ENCODE data around the gene KICS2.
"Not testable (repeated sequence)": the region's sequence is repeated elsewhere in the genome, so short reads cannot be mapped to it uniquely, and the experiment has no call there.

KICS2 gene

GRCh38 chr12:64212119-64212746 lies 9.9 kb downstream of the KICS2 start:
- DNase-seq = no peak

DNA sequence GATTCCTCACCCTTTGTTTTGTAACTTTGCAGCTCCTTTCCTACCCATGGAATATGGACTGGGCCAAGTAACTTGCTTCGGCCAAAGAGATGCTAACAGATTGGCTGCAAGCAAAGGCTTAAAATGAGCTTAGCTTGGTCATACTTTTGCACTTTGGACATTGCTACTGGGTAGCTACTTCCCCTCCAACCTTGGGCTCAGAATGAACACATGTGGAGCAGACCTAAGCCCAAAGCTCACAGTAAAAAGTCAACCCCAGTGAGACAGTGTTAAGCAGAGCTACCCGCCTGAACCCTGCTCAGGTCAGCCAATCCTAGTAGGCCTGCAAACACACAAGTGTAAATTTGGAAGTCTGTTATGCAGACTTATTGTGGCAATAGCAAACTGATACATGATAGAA lies 14.6 kb downstream of the KICS2 start:
- DNase-seq = no peak

- DNase-seq = no peak
These were observed 16.6 kb downstream of the KICS2 start for GRCh38 chr12:64205542-64205941.

GRCh38 chr12:64203775-64204174 lies 18.3 kb downstream of the KICS2 start:
- no peak for DNase-seq

DNA sequence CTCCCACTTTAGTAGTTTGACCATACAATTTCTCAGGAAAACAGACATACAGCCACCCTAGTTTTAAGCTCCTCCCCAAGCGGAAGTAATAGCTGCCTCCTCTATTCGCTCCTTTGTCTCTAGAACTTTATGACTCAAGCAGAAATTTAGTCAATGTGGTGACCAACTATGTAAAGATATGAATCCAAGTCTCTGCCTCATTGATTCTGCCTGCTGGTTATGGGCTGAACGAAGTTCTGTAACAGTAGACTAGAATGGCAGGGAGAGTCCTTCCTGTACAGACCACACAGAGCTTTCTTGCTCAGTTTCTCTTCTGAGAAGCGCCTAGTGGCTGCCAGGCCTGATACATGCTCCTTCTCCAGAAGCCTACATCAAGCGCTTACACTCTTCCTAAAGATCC lies 19.1 kb downstream of the KICS2 start:
- DNase-seq = no peak

GRCh38 chr12:64195841-64196240 lies 26.3 kb downstream of the KICS2 start:
- not testable (repeated sequence) for DNase-seq

- DNase-seq = no peak
These were observed 27.6 kb downstream of the KICS2 start for GRCh38 chr12:64194333-64195149.

- no peak for DNase-seq
These were observed 28.2 kb downstream of the KICS2 start for GRCh38 chr12:64193931-64194330.

GRCh38 chr12:64192644-64193444 lies 29.3 kb downstream of the KICS2 start:
- no peak for DNase-seq

DNA sequence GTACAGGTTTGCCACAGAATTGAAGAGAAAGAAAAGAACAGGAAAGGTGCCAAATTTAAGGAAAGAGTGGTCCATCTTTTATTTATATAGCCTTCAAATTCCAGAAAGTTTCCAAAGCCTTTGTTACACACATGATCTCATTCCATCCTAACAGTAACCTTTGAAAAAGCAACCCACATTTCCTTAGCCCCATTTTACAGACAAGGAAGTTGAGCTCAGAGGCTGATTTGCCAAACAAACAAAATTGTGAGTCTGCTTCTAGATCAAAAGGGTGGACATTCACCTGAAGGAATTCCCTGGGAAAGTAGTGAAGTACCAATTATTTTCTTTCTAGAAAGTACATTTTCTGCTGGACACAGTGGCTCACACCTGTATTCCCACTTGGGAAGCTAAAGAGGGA lies 32.0 kb downstream of the KICS2 start:
- no peak for DNase-seq

GRCh38 chr12:64189530-64189929 lies 32.6 kb downstream of the KICS2 start:
- no peak for DNase-seq

- no peak for DNase-seq
These were observed 34.3 kb downstream of the KICS2 start for GRCh38 chr12:64187794-64188193.

GRCh38 chr12:64187370-64187769 lies 34.7 kb downstream of the KICS2 start:
- no peak for DNase-seq

DNA sequence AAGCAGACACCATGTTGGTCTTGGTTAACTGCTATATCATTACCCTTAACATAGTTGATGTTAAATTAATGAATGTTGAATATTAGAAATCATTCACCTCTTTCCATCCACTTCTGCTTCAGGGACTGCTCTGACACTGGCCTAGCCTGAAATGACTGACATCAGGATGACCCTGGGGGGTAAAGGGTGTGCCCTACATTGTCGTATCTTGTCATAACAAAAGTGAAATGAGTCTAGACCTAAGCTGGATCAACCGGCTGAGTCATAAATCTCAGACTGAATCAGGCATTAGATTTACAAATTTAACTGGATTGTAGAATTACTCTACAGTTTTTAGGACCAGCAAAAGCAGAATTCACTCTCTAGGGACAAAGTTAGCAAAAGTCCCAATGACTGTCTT lies 35.3 kb downstream of the KICS2 start:
- no peak for DNase-seq

- DNase-seq = no peak
These were observed 37.9 kb downstream of the KICS2 start for GRCh38 chr12:64184216-64184615.

DNA sequence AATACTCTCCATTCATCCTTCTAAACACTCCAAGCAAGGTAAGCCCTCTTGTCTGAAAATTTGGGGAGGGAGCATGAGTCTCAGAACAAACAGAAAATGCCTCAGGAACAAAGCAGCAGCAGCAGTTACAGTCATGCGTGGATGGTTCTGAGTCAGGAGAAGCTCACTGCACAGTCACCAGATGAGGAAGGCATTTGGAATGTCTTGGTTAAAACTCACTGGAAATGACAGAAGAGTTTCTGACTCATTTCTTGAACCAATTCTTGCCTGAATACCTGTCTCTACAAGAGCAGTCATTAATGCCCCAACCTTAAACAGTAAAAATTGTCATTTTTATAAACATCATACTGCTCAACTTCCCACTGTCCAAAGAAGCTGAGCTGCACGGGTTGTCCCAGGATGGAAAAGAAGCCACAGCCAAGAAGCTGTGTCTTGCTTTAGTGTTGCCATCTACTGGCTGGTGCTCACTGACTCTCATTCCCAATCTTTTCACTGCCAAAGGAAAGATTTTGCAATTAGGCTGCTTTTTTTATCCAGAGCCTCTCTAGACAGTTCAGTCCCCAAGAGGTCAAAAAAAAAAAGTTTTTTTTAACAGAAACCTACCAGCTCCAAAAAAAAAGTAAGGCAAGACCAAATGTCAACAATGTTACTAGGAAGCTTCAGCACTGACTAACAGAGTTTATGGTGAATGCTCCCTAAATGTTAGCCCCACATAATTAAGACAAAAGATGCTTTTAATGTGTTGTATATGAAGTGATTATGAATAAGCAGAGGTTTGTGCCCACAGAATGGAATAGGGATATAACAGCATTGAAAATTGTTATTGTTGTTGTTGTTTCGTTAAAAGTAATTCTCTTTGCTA lies 40.4 kb downstream of the KICS2 start:
- DNase-seq = no peak

GRCh38 chr12:64180951-64181350 lies 41.1 kb downstream of the KICS2 start:
- DNase-seq = no peak

DNA sequence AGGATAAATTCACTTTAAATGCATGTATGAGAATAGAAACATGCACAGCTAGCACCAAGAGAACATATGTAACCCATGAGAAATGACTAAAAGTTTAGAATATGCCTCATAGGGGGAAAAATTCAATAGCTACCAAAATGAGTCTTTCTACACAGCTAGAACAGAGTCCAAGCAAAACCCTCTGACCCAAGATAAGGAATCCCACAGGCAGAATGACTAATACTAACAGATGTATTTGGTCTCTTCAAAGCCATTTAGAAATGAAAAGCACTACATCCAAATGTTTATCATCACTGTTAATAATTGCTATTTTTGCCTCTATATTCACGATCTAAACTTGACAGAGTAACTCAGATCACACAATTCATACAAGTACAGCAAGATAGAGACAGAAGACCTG lies 44.0 kb downstream of the KICS2 start:
- DNase-seq = no peak

DNA sequence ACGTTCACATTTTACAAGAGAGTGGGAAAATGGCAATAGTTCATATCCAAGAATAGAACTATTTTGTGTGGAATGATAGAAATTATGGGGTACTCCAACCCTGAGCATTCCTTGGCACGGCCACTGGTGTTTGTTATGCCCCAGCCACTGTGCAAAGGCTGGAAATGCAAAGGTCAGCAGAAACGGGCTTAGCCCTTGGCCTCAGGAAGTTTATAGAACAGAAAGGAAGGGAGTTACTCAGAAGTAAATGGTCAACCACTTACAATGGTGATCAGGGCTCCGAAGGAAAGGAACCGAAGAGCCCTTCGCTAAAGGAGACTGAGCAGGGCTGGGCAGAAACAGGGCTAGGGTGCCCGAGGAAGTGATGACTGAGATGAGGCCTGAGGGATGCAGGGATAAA lies 45.1 kb downstream of the KICS2 start:
- no peak for DNase-seq

DNA sequence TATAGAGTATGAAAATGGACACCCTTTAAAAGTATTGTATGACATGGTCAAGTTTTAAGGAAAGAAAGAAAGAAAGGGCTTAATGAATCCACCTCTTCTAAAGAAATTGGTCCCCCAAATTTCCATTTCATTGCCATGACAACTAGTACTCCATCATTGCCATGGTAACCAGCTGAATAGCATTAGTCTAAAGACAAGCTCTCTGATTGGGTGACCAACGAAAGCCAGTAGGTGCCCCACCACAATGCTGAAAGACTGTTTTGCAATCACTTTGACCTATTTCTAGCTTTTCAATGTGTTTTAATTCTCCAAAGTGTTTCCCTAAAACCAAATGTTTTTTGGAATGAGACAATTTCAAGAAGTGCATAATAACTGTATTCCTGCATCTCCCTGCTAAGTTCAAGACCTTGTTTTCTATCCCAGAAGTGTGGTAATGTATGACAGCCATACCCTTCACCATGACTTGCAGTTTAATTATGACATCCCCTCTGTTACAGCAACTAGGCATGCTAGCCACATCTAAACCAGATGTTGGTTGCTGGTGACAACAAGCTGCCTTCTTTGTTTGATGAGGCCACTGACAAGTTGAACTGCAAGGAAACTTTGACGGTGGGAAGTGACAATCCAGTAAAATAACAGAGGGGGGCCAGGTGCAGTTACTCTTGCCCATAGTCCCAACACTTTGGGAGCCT lies 46.7 kb downstream of the KICS2 start:
- no peak for DNase-seq

DNA sequence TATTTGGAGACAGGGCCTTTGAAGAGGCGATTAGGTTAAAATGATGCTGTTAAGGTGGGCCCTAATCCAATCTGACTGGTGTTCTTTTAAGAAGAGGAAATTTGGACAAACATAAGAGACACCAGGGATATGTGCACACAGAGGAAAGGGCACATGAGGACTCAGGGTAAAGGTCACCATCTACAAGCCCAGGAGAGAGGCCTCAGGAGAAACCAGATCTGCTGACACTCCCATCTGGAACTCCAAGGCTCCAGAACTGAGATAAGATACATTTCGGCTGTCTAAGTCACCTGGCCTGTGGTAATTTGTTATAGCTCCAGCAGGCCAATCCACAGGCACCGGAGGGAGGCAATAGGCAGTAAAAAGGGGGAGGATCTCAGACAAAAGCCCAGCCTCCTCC lies 48.6 kb downstream of the KICS2 start:
- no peak for DNase-seq
